SH-SY5Y (cell line): ENCODE measurements around the gene SVEP1.

Experiments used
- GATA2 ChIP-seq: IDR thresholded peaks from 2 replicates; pipeline ENCODE4 v1.6.1; 2011; ENCODE audit warnings: mild to moderate bottlenecking, low read depth, low read length
- GATA3 ChIP-seq: IDR thresholded peaks from 2 replicates; pipeline ENCODE4 v1.6.1; 2011; ENCODE audit warnings: low read depth, mild to moderate bottlenecking, low read length, moderate library complexity

GRCh38 chr9:110351009-110351467, 228.5 kb downstream of the SVEP1 start:
- TF ChIP-seq GATA3 (no peak), GATA2 (no peak)
